ENCODE data around the gene ANAPC2.

DNA sequence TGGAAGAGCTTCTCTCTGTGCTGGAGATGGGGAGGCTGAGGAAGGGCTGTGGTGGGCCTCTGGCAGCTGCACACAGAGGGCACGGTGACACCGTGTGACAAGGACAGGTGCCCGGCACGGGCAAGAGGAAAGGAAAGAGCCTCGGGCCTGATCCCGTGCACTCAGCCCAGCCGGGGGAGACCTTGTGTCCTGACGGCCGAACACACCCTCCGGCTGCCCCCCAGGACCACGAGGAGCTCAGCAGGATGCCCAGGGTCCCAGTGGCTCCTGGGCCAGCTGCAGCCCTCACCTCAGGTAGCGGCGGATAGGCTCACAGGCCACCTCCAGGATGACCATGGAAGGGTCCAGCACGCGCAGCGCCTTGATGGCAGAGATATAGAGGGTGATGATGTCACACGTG lies 5.5 kb downstream of the ANAPC2 start:
- TF ChIP-seq GATA3 (IDR thresholded peaks at IDR 0.05; ENCODE audit: low read depth, low read length) (no peak), GATA2 (IDR thresholded peaks at IDR 0.05; ENCODE audit: low read depth, low read length) (no peak)
